Measurements from ENCODE around the gene MAGI2. TPM values are rescaled to one million over a fixed set of nuclear protein-coding genes. Genes with fewer than 3 reads are reported as not detected.

Gene MAGI2
- total RNA-seq, 2 experiments from 2014 or later, result 0.09 to 0.19 TPM

DNA sequence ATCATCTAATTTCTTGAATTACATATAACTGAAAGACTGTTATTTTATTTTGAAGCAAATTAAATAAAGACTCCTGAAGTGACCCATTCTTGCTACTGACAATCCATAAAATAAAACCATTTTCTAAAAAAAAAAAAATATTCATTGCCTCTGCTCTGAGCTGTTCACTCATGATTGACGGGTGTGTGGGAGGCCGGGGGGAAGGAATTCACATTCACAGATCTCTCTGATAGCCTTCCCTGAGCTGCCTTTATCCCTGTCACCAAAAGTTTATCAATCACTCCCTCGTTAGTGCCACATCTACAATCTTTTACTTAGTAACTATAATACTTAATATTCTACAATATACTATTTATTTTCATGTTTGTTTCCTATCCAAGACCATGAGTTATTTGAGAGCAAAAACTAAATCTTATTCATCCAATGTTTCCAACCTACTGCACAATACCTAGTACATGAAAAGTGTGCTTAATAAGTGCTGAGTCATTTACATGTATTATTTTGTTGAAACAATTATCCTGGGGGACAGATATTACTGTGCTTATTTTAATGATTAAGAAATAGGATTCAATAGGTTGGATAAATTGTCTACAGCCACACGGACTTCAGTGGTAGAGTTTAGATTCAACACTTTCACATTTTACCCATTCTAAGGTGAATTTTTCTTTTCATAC lies 1036.2 kb downstream of the MAGI2 start:
- H3K4me3 Mint-ChIP-seq, result no peak overlapping the region
- CTCF ChIA-PET, result no interaction called here
- H3K27me3 Mint-ChIP-seq, result no peaks in the 10 kb centered on the region

DNA sequence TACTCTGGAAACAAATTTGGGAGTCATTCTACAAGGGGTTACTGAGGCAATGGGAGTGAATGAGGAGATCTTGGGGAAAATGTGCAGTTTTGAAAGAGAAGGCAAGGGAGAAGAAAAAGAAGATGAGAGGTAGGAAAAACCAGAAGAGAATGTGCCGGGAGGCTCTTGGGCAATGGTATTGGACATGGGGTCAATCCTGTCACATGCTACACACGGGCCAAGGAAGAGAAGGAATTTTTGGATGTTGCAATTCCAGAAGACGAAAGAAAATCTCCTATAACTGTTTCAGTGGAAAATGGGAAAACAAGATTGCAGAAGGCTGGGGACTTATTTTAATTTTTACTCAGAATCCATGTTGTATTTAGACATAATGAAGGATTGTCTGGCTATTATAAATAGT lies 1039.9 kb downstream of the MAGI2 start:
- ATAC-seq (no peak), DNase-seq (no peak)
- Mint-ChIP-seq H3K27ac (no peak overlapping the region), H3K27me3 (no peaks in the 10 kb centered on the region), H3K36me3 (no peaks in the 10 kb centered on the region), H3K4me1 (no peaks in the 10 kb centered on the region), H3K9me3 (ENCODE audit: low read depth) (no peaks in the 10 kb centered on the region), H3K4me3 (no peak overlapping the region)
- CTCF ChIA-PET, result no interaction called here

More for the DNA sequence above, 1036.2 kb downstream of the MAGI2 start:
- ATAC-seq, result no peak
- Mint-ChIP-seq H3K4me1 (no peaks in the 10 kb centered on the region), H3K9me3 (ENCODE audit: low read depth) (no peaks in the 10 kb centered on the region), H3K27ac (no peak overlapping the region), H3K36me3 (no peaks in the 10 kb centered on the region)
- DNase-seq, result no peak

GRCh38 chr7:78412216-78412858 lies 1041.1 kb downstream of the MAGI2 start:
- CTCF ChIA-PET, result no interaction called here
- no peaks in the 10 kb centered on the region for H3K36me3 Mint-ChIP-seq
- H3K9me3 Mint-ChIP-seq (ENCODE audit: low read depth), result no peaks in the 10 kb centered on the region
- H3K27ac Mint-ChIP-seq, result no peak overlapping the region
- no peaks in the 10 kb centered on the region for H3K4me1 Mint-ChIP-seq
- no peaks in the 10 kb centered on the region for H3K27me3 Mint-ChIP-seq
- H3K4me3 Mint-ChIP-seq, result no peak overlapping the region
- ATAC-seq (no peak), DNase-seq (no peak)

- H3K4me3 Mint-ChIP-seq, result no peak overlapping the region
- ATAC-seq, result no peak
- no peak overlapping the region for H3K27ac Mint-ChIP-seq
- H3K4me1 Mint-ChIP-seq, result no peaks in the 10 kb centered on the region
- H3K27me3 Mint-ChIP-seq, result no peaks in the 10 kb centered on the region
- no peaks in the 10 kb centered on the region for H3K36me3 Mint-ChIP-seq
- no peak for DNase-seq
- CTCF ChIA-PET, result interaction anchor here (0.6 kb wide), 1 partner anchor 1242 kb away, joined by 3 read pairs; no protein-coding TSS in a partner anchor
- no peaks in the 10 kb centered on the region for H3K9me3 Mint-ChIP-seq (ENCODE audit: low read depth)
Observed at GRCh38 chr7:78407031-78407430, 1046.4 kb downstream of the MAGI2 start.

GRCh38 chr7:78406531-78406930 lies 1046.9 kb downstream of the MAGI2 start:
- H3K27me3 Mint-ChIP-seq, result no peaks in the 10 kb centered on the region
- ATAC-seq, result no peak
- DNase-seq, result no peak
- H3K4me3 Mint-ChIP-seq, result no peak overlapping the region
- H3K9me3 Mint-ChIP-seq (ENCODE audit: low read depth), result no peaks in the 10 kb centered on the region
- CTCF ChIA-PET, result no interaction called here
- H3K27ac Mint-ChIP-seq, result no peak overlapping the region
- H3K36me3 Mint-ChIP-seq, result no peaks in the 10 kb centered on the region
- H3K4me1 Mint-ChIP-seq, result no peaks in the 10 kb centered on the region

- H3K4me1 Mint-ChIP-seq, result no peaks in the 10 kb centered on the region
- H3K9me3 Mint-ChIP-seq (ENCODE audit: low read depth), result no peaks in the 10 kb centered on the region
- no peak for ATAC-seq
- CTCF ChIA-PET, result no interaction called here
- no peaks in the 10 kb centered on the region for H3K36me3 Mint-ChIP-seq
- H3K4me3 Mint-ChIP-seq, result no peak overlapping the region
- DNase-seq, result no peak
- no peak overlapping the region for H3K27ac Mint-ChIP-seq
- no peaks in the 10 kb centered on the region for H3K27me3 Mint-ChIP-seq
Observed at GRCh38 chr7:78402096-78402495, 1051.4 kb downstream of the MAGI2 start.

- H3K4me1 Mint-ChIP-seq, result no peaks in the 10 kb centered on the region
- no peak overlapping the region for H3K4me3 Mint-ChIP-seq
- CTCF ChIA-PET, result no interaction called here
- H3K27ac Mint-ChIP-seq, result no peak overlapping the region
- H3K9me3 Mint-ChIP-seq (ENCODE audit: low read depth), result no peaks in the 10 kb centered on the region
- ATAC-seq (no peak), DNase-seq (no peak)
- H3K27me3 Mint-ChIP-seq, result no peaks in the 10 kb centered on the region
- no peaks in the 10 kb centered on the region for H3K36me3 Mint-ChIP-seq
Observed at GRCh38 chr7:78400038-78400437, 1053.4 kb downstream of the MAGI2 start.

DNA sequence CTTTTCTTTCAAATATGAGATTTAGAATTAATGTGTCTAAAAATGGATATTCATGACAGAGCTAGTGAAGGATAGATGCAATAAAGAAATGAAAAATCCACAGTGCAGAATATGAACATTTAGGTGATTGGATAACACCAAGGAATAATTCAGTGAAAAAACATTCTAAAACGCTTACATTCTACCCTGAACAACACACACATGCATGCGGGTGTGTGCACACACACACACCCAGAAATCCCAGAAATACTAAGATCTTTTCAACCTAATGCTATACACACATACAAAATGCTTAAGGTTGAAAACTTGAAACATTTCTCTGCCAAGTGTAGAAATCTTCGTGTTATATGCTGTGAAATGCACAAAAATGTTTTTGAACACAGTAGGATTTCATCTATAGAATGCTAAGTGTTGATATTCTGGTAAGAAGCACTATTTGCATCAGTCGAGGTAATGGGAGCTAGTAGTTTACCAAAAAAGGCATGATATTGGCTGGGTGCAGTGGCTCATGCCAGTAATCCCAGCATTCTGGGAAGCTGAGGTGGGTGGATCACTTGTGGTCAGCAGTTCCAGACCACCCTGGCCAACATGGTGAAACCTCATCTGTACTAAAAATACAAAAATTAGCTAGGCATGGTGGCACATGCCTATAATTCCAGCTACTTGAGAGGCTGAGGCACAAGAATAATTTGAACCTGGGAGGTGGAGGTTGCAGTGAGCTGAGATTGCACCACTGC lies 1054.3 kb downstream of the MAGI2 start:
- no peaks in the 10 kb centered on the region for H3K9me3 Mint-ChIP-seq (ENCODE audit: low read depth)
- H3K4me1 Mint-ChIP-seq, result no peaks in the 10 kb centered on the region
- H3K4me3 Mint-ChIP-seq, result no peak overlapping the region
- DNase-seq (no peak), ATAC-seq (no peak)
- H3K27ac Mint-ChIP-seq, result no peak overlapping the region
- no peaks in the 10 kb centered on the region for H3K36me3 Mint-ChIP-seq
- CTCF ChIA-PET, result no interaction called here
- H3K27me3 Mint-ChIP-seq, result no peaks in the 10 kb centered on the region

GRCh38 chr7:78398576-78398975 lies 1054.9 kb downstream of the MAGI2 start:
- CTCF ChIA-PET, result no interaction called here
- no peaks in the 10 kb centered on the region for H3K27me3 Mint-ChIP-seq
- H3K4me3 Mint-ChIP-seq, result no peak overlapping the region
- no peaks in the 10 kb centered on the region for H3K36me3 Mint-ChIP-seq
- no peak overlapping the region for H3K27ac Mint-ChIP-seq
- H3K9me3 Mint-ChIP-seq (ENCODE audit: low read depth), result no peaks in the 10 kb centered on the region
- DNase-seq (no peak), ATAC-seq (no peak)
- H3K4me1 Mint-ChIP-seq, result no peaks in the 10 kb centered on the region

DNA sequence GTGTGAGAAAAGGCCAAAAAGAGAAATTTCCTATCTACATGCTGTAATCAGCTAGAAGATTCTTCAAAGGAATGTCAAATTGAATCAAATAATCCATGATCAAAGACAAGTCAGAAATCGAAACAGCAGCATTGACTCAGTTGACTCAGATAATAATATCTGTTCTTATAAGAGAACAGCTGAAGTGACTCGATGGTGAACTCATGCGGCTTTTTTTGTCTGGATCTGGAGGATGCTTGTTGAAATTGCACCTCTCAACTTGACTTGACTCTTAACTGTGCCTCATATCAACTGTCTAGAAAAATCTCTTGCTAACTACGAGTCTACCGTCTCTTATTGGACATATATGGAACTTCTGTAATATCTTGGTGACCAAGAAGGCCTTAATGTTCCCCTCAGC lies 1055.4 kb downstream of the MAGI2 start:
- H3K4me3 Mint-ChIP-seq, result no peak overlapping the region
- no peak for ATAC-seq
- H3K36me3 Mint-ChIP-seq, result no peaks in the 10 kb centered on the region
- H3K9me3 Mint-ChIP-seq (ENCODE audit: low read depth), result no peaks in the 10 kb centered on the region
- CTCF ChIA-PET, result no interaction called here
- DNase-seq, result no peak
- no peaks in the 10 kb centered on the region for H3K4me1 Mint-ChIP-seq
- no peak overlapping the region for H3K27ac Mint-ChIP-seq
- H3K27me3 Mint-ChIP-seq, result no peaks in the 10 kb centered on the region

- no peak for DNase-seq
- no peak for ATAC-seq
- H3K4me3 Mint-ChIP-seq, result no peak overlapping the region
- no peaks in the 10 kb centered on the region for H3K9me3 Mint-ChIP-seq (ENCODE audit: low read depth)
- H3K4me1 Mint-ChIP-seq, result no peaks in the 10 kb centered on the region
- H3K27ac Mint-ChIP-seq, result no peak overlapping the region
- CTCF ChIA-PET, result no interaction called here
- no peaks in the 10 kb centered on the region for H3K36me3 Mint-ChIP-seq
- H3K27me3 Mint-ChIP-seq, result no peaks in the 10 kb centered on the region
Observed at GRCh38 chr7:78396210-78396609, 1057.3 kb downstream of the MAGI2 start.

DNA sequence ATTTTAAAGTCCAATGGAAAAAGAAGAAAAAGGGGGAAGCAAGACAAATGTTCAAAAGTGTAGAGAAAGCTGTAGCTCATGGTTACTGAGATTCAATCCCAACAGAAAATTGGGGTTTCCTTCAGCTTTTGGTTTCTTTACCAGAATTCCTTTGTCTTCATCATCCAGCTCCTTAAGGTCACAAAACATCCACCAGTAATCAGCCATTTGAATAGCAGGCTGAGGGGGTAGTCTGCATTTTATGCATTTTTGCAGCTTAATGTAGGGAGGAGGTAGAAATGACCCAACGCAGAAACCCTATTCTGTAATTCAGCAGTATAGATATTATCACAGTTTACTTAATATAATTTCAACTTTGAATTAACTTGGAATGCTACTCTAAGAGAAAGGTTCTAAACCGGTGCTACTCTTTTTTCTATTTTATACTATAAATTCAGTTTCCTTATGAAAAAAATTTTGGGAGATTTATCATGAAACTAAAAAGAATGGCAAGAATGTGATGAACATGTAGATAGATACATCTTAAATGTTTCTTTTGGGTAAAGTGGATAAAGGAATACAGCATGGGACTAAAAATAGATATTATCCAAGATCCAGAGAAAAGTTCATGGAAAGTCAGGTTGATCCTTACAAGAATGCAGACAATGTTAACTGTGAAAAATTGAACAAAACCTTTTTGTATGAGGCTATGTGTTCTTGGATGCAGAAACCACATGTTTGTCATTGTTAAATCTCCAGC lies 1058.0 kb downstream of the MAGI2 start:
- H3K4me3 Mint-ChIP-seq, result no peak overlapping the region
- no peaks in the 10 kb centered on the region for H3K9me3 Mint-ChIP-seq (ENCODE audit: low read depth)
- CTCF ChIA-PET, result interaction anchor here (0.6 kb wide), 1 partner anchor 24 kb away, joined by 3 read pairs; no protein-coding TSS in a partner anchor
- no peaks in the 10 kb centered on the region for H3K36me3 Mint-ChIP-seq
- H3K27me3 Mint-ChIP-seq, result no peaks in the 10 kb centered on the region
- H3K4me1 Mint-ChIP-seq, result no peaks in the 10 kb centered on the region
- ATAC-seq, result no peak
- DNase-seq, result no peak
- no peak overlapping the region for H3K27ac Mint-ChIP-seq

GRCh38 chr7:78389022-78389421 lies 1064.4 kb downstream of the MAGI2 start:
- no peak for ATAC-seq
- H3K9me3 Mint-ChIP-seq (ENCODE audit: low read depth), result peaks cover 3% of the 10 kb centered on the region
- no peaks in the 10 kb centered on the region for H3K4me1 Mint-ChIP-seq
- no peak overlapping the region for H3K27ac Mint-ChIP-seq
- DNase-seq, result no peak
- no peak overlapping the region for H3K4me3 Mint-ChIP-seq
- CTCF ChIA-PET, result no interaction called here
- H3K27me3 Mint-ChIP-seq, result no peaks in the 10 kb centered on the region
- H3K36me3 Mint-ChIP-seq, result no peaks in the 10 kb centered on the region

All from activated CD8-positive, alpha-beta memory T cell treated with anti-CD3 and anti-CD28 coated beads, Interleukin-2, amount 10 ng/mL, durations not matched to agents 7 days and 5 days (primary cell).